Activated T-cell treated with anti-CD3 and anti-CD28 coated beads for 4 hours (primary cell): Measurements from ENCODE around the gene ZNF418.
A peak's percentile ranks its signal among the peaks of the same experiment; 100 is the strongest.
"Not testable (repeated sequence)": the region's sequence is repeated elsewhere in the genome, so short reads cannot be mapped to it uniquely, and the experiment has no call there.

Experiments used
- DNase-seq: peaks from one replicate; pipeline ENCODE4 v3.0.0-alpha.2; 2020

The ZNF418 gene

DNA sequence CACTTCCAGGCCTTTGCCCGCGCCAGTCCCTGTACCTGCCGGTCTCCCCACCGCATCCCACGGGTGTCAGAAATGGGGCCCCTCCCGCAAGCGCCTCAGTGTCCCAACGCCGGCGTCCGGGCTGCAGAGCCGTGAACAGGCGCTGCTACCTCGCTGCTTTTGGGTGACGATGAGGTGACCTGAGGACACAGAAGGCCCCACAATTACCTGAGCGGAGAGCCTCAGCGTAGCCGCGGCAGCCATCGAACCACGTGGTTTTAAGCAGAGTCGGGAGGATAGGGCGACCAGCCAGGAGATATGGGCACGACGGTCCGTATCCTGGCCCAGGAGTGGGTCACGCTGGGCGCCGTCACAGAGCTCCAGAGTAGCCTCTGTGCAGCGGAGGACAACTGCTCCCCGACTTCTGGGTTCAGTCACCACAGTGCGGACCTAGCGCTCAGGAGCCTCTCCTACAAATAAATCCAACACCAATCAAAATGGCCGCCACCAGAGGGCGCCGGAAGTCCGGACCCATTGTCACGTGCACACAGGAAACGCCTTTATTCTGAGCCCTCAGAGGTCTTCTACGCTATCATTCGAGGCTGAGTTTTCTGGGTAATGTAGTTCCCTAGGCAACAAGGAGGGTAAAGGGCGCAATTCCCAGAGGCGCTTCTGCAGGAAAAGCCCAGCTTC is 46.5 kb downstream of the ZNF418 start, which contains the start of gene ZNF814:
Gene ZNF814 (minus strand): TSS at position 478 of the 672 bp plus-strand sequence. CDS start 235 bp downstream, at position 243.
- peak; percentile 73 for DNase-seq

DNA sequence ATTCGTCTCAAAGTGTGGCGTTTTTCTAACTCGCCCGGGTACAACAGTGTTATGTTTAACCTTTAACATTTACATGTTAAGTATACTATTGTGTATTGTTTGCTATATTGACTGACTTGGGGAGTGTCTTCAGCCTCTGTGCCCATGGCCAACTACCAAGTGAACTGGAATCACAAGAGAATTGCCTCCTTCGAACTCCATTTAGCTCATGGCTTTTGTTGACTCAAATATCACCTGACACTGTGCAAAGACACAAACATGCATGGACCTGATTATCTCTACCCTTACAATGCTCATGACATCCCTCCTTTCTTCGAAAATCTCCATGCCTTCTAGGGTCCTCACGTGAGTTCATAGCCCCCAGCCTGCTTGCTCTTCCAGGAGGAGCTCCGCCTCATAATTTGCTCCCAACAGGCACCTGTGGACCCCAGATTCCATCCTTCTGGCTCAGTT is 47.1 kb downstream of the ZNF418 start:
- no peak for DNase-seq

GRCh38 chr19:57887195-57887941 is 47.8 kb downstream of the ZNF418 start:
- DNase-seq: no peak

DNA sequence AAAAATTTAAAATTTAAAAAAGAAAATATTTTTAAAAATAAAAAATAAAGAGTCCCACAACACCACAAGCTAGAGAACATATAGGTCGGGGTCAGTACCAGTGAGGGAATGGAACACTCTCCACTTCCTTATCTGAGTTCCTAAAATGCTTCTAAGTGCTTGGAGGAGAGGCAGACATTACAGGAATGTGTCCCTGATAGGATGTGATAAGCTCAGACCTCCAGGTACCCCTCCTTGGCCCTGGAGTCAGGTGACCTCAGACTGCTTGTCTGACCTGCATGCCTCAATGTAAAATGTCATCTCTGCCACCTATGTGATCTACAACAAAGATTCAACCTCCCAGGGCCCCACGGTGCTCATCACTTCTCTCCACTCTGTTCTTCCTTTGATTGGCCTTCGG is 49.2 kb downstream of the ZNF418 start:
- no peak for DNase-seq

GRCh38 chr19:57873883-57874799 is 61.1 kb downstream of the ZNF418 start:
- not testable (repeated sequence) for DNase-seq

DNA sequence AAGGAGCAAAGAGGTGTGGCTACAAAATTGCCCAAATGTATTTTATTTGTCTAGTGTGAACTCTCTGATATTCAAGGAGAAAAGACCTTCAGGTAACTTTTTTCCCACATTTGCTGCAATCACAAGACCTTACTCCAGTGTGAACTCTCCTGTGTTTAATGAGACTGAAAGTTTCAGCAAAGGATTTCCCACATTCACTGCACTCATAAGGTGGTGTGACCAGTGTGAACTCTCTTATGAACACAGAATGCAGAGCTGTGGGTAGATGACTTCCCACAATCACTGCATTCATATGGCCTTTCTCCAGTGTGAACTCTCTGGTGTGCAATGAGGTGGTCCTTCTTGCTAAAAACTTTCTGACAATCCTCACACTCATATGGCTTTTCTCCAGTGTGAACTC is 62.8 kb downstream of the ZNF418 start:
- no peak for DNase-seq
